GM04503 (cell line): ENCODE measurements around the gene SOX12.
"Not testable (repeated sequence)": the region's sequence is repeated elsewhere in the genome, so short reads cannot be mapped to it uniquely, and the experiment has no call there.

Experiments
- DNase-seq: peaks from one replicate; pipeline ENCODE4 v3.0.0-alpha.2; 2012; ENCODE audit warnings: low read depth

The SOX12 gene

DNA sequence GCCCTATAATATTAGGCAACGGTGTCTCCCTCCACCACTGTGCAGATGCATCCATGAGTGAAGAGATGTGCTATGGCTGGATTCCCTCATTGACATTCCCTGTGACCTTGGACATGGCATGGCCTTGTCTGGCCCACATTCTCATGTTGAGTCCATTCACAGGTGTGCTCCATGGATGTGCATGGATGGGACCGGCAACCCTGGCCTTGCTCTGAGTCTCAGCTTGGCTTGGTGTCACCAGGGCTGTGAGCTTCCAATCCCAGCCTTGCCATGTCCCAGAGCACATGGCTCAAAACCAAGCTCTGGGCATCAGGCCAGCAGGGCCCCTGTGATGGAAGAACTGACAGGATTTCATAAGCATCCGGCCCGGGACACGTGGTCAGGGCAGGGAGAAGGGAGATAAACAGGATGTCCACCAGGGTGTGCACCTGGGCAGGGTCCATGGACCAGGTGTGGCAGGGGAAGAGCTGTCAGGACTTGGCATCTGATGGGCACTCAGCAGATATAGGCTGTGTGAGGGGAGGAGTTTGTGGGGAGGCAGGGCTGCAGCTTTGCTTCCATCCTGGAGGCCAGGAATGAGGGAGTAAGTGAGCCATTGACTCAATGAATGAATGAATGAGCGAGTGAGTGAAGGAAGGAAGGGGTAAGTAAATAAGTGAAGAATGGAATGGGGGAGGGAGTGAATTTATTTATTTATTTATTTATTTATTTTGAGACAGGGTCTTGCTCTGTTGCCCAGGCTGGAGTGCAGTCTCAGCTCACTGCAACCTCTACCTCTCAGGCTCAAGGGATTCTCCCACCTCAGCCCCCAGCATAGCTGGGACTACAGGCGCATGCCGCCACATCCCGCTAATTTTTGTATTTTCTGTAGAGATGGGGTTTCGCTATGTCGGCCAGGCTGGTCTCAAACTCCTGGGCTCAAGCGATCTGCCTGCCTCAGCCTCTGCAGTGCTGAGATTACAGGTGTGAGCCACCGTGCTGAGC is 37.2 kb downstream of the SOX12 start:
- peak; percentile 53 for DNase-seq

DNA sequence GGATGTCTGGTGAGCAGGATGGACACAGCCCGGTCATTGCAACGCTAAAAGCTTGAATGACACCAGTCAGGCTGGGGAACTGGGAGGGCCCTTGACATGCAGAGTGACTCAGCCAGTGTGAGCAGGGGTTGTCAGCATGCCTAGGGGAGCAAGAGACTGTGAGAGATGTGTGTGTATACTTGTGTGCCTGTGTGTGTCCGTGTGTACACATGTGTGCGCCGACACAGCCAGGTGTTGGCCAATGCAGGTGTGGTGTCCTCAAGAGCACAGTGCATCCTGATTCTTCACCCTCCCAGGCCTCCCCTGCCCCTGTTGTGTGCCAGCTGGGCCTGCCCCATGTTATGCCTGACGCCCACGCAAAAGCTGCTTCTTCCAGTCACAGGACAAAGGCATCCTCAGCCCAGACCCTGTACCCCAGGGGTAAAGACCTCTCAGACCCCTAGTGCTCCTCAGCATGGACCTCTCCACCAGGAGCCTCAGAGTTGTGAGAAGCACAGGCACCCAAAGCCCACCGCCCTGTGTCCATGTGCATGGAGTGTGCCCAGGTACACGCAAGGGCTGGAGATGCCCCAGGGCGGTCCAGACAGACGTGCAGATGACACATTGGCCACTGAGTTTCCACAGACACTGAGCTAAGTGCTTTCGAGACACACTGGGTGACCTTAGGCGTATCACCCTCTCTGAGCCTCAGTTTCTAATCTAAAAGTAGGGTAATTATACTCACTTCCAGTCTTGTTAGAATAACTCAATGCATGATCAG is 38.1 kb downstream of the SOX12 start:
- DNase-seq, result no peak

DNA sequence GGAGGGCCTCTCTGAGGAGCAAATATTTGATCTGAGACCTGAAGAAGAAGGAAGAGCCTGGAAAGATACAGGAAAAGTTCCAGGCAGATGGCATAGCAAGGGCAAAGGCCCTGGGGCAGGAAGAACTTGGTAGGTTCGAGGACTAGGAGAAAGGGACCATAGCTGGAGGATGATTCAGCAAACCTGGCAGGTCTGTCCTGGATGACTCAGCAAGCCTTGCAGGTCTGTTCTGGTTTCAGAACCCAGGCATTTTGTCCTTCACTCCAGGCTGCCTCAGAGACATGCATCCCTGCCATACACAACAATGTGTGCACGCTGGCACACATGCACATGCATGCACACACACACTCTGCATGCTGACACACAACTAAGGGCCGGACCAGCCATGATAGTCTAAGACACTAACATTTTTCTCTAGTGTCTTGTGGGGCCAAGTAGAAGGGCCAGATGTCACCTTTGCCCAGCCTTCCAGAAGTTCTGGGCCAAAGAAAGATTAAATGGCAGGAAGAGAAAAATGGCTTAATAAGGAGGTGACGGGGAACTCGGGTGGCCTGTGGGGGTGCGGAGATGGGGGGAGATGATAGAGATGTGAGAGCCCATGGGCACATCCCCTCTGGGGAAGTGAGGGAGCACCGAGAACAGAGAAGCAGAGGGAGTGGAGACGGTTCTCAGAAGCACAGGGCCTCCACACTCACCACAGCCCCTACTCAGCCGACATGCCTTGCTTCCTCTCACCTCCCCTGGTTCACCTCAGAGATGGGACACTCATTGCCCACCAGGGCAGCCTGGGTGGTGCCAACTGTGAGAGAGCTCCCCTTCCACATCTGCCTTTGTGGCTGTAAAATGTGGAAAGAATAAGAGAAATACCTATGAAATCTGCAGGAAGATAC is 39.8 kb downstream of the SOX12 start:
- no peak for DNase-seq

DNA sequence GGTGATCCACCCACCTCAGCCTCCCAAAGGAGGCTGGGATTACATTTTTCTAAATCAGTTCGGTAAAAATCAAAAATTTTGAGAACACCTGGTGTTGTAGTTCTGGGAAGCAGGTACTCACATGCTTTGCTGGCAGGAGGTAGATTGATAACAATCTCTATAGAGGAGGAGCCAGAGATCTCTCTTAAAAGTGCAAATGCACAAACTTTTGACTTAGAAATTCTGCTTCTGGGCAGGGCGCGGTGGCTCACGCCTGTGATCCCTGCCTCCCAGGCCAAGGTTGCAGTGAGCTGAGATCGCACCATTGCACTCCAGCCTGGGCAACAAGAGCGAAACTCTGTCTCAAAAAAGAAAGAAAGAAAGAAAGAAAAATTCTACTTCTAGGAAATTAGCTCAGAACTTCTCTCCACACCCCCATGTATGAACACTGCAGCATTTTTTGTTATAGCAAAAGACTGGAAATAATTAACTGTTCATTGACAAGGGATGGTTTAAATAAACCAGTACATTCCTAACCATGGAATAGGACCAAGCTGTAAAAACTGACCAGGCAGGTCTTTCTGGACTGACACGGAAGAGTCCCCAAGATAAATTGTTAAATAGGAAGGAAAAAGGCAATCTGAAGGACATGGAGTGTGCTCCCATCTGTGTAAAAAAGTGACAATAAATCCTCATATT is 40.8 kb downstream of the SOX12 start:
- no peak for DNase-seq

DNA sequence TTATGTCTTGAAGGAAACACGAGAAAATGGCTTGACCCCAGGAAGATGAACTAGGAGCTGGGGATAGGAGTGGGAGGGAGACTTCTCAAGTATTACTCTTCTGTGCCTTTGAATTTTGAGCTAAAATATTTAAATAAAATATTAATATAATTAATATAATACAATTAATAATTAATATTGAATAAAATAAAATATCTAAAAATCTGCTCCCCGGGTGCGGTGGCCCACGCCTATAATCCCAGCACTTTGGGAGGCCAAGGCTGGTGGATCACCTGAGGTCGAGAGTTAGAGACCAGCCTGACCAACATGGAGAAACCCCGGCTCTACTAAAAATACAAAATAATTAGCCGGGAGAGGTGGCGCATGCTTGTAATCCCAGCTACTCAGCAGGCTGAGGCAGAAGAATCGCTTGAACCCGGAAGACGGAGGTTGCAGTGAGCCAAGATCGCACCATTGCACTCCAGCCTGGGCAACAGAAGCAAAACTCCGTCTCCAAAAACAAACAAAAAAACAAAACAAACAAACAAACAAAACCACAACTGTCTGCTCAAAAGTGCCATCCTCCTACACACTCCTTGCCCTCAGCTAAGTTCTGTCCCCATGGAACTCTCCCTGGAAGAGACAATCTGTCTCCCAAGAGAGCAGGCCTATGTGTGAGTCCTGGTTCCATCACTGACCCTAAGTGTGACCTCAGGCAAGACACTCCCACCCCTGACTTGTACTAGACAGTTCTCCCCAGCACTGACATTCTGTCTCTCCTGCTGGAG is 41.5 kb downstream of the SOX12 start:
- DNase-seq, result no peak

DNA sequence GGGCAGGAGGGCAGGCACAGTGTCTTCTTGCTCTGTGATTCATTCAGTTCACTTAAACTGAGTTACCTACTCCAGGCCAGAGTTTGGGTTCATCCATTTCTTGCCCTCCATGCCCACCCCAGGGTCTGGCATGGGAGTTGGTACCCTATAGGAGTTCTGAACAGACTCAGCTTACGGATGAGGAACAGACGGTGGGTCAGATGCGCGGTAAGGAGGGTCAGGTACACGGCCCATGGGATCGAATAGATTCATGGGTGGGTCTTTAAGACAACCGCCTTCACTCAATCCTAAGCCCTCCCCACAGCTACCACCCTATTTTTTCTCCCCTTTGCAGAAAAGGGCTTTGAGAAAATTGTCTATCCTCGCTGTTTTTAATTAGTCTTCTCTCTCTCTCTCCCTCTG is 42.1 kb downstream of the SOX12 start:
- DNase-seq, result no peak

DNA sequence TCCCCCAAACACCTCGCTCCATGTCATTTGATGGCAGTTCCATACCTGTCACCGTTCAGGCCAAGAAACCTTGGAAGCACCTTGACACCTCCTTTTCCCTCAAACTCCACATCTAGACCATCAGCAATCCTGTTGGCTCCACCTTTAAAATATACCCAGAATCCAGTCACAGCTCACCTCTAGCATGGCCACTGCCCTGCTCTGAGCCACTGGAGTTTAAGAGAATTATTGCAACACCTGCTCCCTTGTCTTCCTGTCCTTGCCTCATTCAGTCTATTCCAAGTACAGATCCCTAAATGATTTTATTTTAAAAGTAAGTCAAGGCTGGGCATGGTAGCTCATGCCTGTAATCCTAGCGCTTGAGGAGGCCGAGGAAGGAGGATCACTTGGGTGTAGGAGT is 43.6 kb downstream of the SOX12 start:
- no peak for DNase-seq

DNA sequence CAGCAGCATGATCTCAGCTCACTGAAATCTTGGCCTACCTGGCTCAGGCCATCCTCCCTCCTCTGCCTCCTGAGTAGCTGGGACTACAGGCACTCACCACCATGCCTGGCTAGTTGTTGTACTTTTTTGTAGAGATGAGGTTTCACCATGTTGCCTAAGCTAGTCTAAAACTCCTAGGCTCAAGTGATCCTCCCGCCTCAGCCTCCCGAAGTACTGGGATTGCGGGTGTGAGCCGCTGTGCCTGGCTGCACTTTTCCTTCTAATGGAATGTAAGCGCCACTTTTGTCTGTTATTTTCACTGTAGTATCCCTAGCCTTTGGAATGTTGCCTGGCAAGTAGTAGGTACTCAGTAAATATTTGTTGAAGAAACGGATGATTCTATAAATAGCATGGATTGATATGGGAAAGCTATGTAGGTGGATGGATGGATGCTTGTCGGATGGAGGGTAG is 44.8 kb downstream of the SOX12 start:
- no peak for DNase-seq

DNA sequence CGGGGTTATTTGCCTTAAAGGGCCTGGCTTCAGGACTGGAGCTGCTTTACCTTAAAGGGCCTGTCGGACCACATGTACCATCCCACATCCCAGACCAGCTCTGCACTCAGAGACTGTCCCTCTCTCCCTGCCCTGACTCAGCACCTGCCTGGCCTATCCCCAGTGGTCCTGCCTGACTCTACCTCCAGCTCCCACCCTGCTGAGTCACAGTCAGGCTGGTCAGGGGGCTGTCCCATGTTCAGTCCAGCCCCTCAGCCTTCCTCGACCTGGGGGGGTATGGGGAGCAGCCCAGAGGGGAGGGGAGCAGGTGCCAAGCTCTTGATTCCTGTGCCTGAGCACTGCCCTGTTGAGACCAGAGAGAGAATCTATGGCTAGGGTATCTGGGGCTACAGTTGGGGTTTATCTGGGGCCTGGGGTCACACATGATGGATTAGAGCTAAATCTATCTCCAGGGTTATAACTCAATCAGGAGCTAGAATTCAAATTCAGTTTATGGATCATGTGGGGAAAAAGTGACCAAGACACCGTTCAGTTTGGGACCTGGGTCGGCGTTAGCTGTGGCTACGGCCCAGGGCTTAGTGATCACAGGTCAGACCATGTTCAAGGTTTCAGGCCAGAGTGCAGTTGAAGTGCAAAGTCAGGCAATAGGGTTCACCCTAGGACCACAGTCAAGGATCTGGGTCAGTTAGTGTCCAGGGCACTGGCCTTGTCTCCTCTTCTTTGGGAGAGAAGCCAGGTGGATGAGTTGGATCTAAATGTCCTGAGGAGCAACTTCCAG is 45.8 kb downstream of the SOX12 start:
- DNase-seq, result no peak

DNA sequence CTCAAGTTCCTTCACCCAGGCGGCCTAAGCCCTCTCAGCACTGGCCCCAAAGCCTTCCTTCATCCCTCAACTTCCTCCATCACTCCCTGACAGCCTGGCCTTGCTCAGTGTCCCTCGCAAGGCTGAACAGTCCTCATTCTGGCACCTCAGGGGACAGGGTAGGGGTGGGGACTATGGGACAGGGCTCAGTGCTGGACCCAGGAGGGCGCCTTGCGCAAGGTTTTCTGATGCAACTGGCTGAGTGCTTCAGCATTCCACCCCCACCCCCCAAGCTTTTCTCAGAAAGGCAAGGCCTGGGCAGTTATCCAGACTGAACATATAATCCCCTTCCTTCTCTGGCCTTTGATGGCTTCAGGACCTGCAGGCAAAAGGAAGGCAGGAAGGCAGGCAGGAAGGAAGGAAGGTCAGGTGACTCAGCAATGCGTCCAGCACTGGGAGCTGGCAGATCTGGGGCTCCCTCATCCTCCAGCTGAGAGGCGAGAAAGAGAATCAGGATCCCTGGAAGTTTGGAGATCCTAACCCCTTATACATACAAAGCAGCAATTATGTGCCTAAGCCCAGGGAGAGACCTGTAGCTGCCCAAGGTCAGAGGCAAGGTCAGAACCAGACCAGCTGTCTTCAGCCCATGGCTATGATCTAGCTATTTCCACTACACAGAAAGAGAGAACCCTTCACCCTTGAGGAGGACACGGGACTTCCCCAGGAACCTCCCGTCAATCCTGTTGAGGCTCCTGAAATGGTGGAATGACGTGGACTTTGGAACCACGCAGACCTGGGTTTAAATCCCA is 46.6 kb downstream of the SOX12 start:
- peak; percentile 68 for DNase-seq

DNA sequence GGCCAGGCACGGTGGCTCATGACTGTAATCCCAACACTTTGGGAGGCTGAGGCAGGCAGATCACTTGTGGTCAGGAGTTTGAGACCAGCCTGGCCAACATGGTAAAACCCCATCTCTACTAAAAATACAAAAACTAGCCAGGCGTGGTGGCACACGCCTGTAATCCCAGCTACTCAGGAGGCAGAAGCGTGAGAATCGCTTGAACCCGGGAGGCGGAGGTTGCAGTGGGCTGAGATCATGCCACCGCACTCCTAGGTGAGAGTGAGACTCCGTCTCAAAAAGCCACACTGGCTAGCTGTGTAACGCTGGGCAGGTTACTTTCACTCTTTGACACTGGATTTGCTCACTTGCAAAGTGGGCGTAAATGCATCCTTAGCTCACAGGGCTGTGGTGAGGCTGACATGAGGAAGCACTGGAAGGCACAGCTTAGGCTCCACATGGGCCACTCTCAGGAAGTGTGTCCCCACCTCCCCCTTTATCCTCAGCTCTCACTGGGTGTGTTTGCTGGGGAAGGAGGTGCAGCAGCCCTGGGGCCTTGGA is 47.3 kb downstream of the SOX12 start:
- DNase-seq, result not testable (repeated sequence)

DNA sequence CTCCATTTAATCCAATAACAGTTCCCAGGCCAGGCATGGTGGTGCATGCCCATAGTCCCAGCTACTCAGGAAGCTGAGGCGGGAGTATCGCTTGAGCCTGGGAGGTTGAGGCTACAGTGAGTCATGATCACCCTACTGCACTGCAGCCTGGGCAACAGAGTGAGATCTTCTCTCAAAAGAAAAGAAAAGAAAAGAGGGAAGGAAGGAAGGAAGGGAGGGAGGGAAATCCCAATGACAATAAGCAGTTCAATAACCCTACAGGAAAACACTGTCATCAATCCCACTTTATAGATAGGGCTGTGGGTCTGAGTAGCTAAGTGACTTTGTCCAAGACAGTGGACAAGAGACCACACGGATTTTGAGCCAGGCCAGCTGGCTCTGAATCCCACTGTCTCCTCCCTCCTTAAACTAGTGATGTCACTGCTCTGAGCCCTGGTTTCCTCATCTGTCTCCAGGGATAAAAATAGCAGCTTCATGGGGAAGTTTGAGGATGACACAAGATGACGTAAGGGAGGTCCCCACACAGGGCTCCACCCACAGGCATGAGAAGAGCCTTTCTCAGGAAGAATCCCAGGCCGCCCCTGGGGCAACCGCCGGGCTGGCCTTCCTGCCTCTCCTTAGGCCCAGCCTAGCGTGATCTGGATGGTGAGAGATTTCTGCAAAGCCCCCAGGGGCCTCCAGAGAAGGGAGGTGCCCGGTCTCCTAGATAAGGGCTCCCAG is 48.0 kb downstream of the SOX12 start:
- peak; percentile 29 for DNase-seq

DNA sequence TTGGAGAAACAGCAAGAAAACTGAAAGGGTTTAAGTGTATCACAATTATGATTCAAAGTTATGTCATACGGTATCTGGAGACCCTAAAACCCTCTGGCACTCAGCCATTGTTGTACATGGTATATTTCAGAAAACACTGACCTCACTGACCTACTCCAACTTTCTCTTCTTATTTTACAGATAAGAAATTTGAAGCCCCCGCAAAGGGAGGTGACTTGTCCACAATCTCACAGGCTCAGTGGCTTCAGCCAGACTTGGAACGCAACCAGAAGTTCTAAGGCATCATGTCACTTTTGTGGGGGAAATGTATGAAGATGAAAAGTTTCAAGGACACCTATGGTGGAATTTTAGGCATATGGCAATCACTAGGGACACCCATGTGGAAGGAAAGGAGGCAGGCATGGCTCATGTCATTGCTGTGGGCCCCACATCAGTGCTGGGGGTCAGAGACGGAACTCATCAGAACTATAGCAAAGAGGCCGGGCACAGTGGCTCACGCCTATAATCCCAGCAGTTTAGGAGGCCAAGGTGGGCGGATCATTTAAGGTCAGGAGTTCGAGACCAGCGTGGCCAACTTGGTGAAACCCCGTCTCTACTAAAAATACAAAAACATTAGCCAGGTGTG is 50.0 kb downstream of the SOX12 start:
- no peak for DNase-seq

DNA sequence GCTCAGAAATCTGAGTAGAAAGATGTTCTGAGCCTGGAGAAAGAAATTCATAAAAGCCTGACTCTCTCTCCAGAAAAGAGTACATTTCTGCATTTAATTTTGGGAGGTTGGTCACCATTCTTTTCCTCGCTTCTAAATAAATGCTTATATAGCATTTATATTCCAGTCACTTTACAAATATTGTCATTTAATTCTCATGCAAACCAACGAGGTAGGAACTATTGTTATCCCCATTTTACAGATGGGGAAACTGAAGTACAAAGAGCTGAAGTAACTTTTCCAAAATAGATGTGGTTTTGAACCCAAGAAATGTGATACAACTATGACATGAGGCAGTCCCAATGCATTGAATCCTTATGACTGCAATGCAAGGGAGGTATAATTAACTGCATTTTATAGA is 50.7 kb downstream of the SOX12 start:
- no peak for DNase-seq

DNA sequence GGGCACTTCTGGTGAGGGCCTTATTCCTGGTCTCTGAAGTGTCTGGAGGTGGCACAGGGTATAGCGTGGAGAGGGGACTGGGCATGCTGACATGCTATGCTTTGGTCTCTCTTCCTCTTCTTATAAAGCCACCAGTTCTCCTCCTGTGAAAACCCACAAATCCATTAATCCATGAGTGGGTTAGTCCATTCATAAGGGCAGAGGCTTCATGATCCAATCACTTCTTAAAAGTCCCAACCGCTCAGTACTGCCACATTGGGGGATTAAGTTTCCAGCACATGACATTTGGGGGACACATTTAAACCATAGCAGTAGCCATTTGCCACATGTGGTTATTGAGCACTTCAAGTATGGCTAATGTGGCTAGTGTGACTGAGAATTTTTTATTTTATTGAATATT is 51.4 kb downstream of the SOX12 start:
- DNase-seq, result no peak

DNA sequence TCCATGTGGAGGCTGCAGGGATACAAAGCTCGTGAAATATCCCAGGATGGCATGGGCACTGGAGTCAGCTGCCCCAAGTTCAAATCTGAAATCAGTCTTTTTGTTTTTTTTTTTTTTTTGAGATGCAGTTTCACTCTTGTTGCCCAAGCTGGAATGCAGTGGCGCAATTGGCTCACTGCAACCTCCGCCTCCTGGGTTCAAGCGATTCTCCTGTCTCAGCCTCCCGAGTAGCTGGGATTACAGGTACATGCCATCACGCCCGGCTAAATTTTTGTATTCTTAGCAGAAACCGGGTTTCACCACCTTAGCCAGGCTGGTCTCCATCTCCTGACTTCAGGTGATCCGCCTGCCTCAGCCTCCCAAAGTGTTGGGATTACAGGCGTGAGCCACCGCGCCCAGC is 52.2 kb downstream of the SOX12 start:
- not testable (repeated sequence) for DNase-seq

DNA sequence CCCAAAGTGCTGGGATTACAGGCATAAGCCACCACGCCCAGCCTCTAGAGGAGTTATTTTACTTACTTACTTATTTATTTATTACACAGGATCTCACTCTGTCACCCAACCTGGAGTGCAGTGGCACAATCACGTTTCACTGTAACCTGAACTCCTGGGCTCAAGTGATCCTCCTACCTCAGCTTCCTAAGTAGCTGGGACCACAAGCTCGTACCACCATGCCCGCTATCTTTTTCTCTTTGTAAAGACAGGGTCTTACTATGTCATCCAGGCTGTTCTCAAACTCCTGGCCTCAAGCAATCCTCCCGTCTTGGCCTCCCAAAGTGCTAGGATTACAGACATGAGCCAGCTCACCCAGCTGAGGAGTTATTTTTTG is 53.6 kb downstream of the SOX12 start:
- DNase-seq, result no peak
